ENCODE data around the gene PMVK. TPM values are rescaled to one million over a fixed set of nuclear protein-coding genes. Genes with fewer than 3 reads are reported as not detected.
A peak's percentile ranks its signal among the peaks of the same experiment; 100 is the strongest.

The PMVK gene
- total RNA-seq, 3 donors from 2014 or later: 28.4 to 37.6 (median 35.8) TPM

DNA sequence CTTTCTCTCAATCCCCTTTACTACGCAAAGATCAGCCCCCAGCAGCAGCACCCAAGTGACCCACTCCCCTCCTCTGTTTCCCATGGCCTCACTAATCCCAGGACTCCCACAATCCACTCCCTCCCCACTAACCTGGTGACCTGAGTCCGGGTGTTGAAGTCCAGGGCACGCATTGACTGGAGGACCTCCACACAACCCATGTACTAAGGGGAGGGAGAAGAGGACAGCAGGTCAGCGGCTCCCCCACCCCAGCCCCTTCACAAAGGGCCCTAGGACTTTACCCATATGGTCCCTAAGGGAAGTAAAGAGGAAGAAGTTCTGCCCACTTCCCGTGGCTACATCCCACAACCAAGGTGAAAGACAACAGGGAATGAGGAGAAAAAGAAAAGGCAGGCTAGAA lies 32.7 kb upstream of the PMVK start:
- H3K36me3 ChIP-seq (ENCODE audit: low read depth): no peaks in the 10 kb centered on the region
- no peak overlapping the region for H3K4me3 ChIP-seq
- intact Hi-C loops (cut with DNase I, micrococcal nuclease): loop anchor here in 1 of 2 donors (10.0 kb wide), 1 partner anchor 46 kb away; no protein-coding TSS in a partner anchor
- TF ChIP-seq, protein P1, sequence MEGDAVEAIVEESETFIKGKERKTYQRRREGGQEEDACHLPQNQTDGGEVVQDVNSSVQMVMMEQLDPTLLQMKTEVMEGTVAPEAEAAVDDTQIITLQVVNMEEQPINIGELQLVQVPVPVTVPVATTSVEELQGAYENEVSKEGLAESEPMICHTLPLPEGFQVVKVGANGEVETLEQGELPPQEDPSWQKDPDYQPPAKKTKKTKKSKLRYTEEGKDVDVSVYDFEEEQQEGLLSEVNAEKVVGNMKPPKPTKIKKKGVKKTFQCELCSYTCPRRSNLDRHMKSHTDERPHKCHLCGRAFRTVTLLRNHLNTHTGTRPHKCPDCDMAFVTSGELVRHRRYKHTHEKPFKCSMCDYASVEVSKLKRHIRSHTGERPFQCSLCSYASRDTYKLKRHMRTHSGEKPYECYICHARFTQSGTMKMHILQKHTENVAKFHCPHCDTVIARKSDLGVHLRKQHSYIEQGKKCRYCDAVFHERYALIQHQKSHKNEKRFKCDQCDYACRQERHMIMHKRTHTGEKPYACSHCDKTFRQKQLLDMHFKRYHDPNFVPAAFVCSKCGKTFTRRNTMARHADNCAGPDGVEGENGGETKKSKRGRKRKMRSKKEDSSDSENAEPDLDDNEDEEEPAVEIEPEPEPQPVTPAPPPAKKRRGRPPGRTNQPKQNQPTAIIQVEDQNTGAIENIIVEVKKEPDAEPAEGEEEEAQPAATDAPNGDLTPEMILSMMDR (IDR thresholded peaks at IDR 0.05): no peak
- H3K9me3 ChIP-seq: no peaks in the 10 kb centered on the region
- ATAC-seq: no peak
- DNase-seq: peak in 1 of 3 donors; percentile 16
- peaks cover 33% of the 10 kb centered on the region for H3K4me1 ChIP-seq (ENCODE audit: low read depth)

DNA sequence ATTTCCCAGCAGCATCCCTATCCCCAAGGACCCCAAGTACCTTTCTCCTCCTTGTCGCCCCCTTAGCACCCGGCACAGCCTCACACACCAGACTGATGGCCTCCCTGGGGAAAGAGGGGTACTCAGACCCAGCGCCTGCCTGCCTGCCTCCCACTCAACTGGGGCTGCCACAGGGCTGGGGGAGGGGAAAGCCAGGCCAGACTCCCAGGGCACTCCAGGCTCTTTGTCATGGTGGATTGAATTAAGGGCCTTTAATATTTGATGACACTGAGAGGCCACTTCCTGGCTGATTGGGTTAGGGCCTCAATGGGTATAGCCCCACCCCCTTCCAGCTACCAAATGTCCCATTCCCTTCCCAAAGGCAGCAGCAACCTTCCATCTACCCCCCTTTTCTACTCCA lies 32.2 kb upstream of the PMVK start:
- ATAC-seq (no peak), DNase-seq (peak in 1 of 3 donors; percentile 17)
- no peaks in the 10 kb centered on the region for H3K36me3 ChIP-seq (ENCODE audit: low read depth)
- no peak overlapping the region for H3K4me3 ChIP-seq
- no peaks in the 10 kb centered on the region for H3K9me3 ChIP-seq
- TF ChIP-seq, protein P1 (IDR thresholded peaks at IDR 0.05): no peak
- peaks cover 33% of the 10 kb centered on the region for H3K4me1 ChIP-seq (ENCODE audit: low read depth)
- intact Hi-C loops (cut with DNase I, micrococcal nuclease): loop anchor here in 1 of 2 donors (10.0 kb wide), 1 partner anchor 46 kb away; no protein-coding TSS in a partner anchor

DNA sequence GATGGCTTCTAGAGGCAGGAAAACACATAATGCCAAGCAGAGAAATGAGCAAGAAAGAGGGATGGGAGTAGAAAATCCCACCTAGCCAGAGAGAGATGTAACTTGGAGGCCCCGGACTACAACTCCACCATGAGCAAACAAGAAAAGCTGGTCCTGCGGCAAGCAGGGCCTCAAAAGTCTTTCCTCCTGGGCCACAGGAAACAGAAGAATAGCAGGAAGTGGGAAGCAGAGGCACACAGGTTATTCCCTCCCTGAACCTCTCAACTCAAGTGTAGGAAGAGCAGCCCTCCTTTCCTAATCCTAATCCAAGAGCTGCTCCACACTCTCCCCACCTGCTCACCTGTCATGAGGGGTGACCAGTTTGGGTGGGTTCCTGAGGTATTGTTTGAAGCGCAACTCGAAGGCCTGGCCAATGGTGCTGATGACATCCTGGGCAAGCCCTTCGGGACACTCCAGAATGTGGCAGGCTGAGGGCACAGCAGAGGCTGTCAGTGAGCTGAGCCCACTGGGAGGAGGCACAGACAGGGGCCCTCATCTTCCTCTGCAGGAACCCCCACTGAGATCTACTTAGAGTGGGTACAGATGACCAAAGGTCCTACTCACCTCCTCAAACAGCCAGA lies 30.9 kb upstream of the PMVK start:
- Histone ChIP-seq H3K36me3 (ENCODE audit: low read depth) (no peaks in the 10 kb centered on the region), H3K9me3 (no peaks in the 10 kb centered on the region), H3K4me1 (ENCODE audit: low read depth) (peaks cover 31% of the 10 kb centered on the region), H3K4me3 (no peak overlapping the region)
- intact Hi-C loops (cut with DNase I, micrococcal nuclease): loop anchor here in 1 of 2 donors (10.0 kb wide), 1 partner anchor 47 kb away; no protein-coding TSS in a partner anchor
- DNase-seq (peak in 1 of 3 donors; percentile 16), ATAC-seq (no peak)
- TF ChIP-seq, protein P1 (IDR thresholded peaks at IDR 0.05): no peak

DNA sequence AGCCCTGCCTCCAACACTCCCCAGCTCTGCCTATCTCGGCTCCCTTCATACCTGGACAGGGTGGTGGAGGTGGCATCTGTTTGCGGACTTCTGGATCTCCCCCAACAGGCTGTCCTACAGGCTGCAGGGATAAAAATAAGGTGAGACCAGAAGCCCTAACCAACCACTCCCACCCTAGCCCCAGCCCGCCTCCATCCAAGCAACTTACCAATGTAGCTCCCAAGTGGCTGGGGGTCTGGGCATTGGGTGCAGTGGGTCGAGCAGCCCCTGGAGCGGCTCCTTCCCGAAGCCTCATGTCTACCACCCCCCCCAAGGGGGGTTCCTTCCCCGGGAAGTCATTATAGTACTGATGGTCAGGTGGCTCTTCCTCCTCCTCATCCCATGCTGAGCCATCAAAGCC lies 29.6 kb upstream of the PMVK start:
- DNase-seq (peak in 2 of 3 donors; percentile 21 to 45), ATAC-seq (no peak)
- Histone ChIP-seq H3K4me3 (no peak overlapping the region), H3K36me3 (ENCODE audit: low read depth) (no peaks in the 10 kb centered on the region), H3K9me3 (no peaks in the 10 kb centered on the region), H3K4me1 (ENCODE audit: low read depth) (peaks cover 22% of the 10 kb centered on the region)
- intact Hi-C loops (cut with DNase I, micrococcal nuclease): loop anchor here in 1 of 2 donors (10.0 kb wide), 1 partner anchor 49 kb away; no protein-coding TSS in a partner anchor
- TF ChIP-seq, protein P1 (IDR thresholded peaks at IDR 0.05): no peak

DNA sequence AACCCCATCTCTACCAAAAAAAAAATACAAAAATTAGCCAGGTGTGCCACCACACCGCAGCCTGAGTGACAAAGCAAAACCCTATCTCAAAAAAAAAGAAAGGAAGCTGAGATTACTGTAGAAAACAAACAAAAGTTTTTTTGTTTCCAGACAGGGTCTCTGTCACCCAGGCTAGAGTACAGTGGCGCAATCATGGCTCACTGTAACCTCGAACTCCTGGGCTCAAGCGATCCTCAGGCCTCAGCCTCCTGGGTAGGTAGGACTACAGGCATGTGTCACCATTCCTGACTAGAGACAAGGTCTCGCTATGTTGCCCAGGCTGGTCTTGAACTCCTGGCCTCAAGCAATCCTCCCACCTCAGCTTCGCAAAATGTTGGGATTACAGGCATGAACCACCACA lies 27.8 kb upstream of the PMVK start:
- peak in 2 of 3 donors; percentile 14 to 27 for DNase-seq
- TF ChIP-seq, protein P1 (IDR thresholded peaks at IDR 0.05): no peak
- Histone ChIP-seq H3K9me3 (no peaks in the 10 kb centered on the region), H3K36me3 (ENCODE audit: low read depth) (no peaks in the 10 kb centered on the region), H3K4me1 (ENCODE audit: low read depth) (peaks cover 17% of the 10 kb centered on the region), H3K4me3 (no peak overlapping the region)
- ATAC-seq: no peak
- intact Hi-C loops (cut with DNase I, micrococcal nuclease): loop anchor here in 1 of 2 donors (10.0 kb wide), 1 partner anchor 50 kb away; no protein-coding TSS in a partner anchor

Measured in mucosa of descending colon (tissue), 3 donors.